ENCODE results near the gene PIP5K1B.

- TF ChIP-seq, protein P1, sequence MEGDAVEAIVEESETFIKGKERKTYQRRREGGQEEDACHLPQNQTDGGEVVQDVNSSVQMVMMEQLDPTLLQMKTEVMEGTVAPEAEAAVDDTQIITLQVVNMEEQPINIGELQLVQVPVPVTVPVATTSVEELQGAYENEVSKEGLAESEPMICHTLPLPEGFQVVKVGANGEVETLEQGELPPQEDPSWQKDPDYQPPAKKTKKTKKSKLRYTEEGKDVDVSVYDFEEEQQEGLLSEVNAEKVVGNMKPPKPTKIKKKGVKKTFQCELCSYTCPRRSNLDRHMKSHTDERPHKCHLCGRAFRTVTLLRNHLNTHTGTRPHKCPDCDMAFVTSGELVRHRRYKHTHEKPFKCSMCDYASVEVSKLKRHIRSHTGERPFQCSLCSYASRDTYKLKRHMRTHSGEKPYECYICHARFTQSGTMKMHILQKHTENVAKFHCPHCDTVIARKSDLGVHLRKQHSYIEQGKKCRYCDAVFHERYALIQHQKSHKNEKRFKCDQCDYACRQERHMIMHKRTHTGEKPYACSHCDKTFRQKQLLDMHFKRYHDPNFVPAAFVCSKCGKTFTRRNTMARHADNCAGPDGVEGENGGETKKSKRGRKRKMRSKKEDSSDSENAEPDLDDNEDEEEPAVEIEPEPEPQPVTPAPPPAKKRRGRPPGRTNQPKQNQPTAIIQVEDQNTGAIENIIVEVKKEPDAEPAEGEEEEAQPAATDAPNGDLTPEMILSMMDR (IDR thresholded peaks at IDR 0.05) = no peak
- TF ChIP-seq POLR2A (IDR thresholded peaks at IDR 0.05) (no peak), POLR2AphosphoS5 (IDR thresholded peaks at IDR 0.05) (no peak)
These were observed 243.0 kb downstream of the PIP5K1B start for GRCh38 chr9:68947842-68948569.

All from sigmoid colon (tissue), 4 donors.